ENCODE results near the gene SLC17A8.
A peak's percentile ranks its signal among the peaks of the same experiment; 100 is the strongest.

Gene SLC17A8

GRCh38 chr12:100433701-100434100, 76.8 kb downstream of the SLC17A8 start:
- no peak overlapping the region for H3K4me3 ChIP-seq (ENCODE audit: low read depth, low read length)
- TF ChIP-seq MYC (IDR thresholded peaks at IDR 0.05; ENCODE audit: low read depth, low read length), result no peak
- no peak for TF ChIP-seq POLR2A (IDR thresholded peaks at IDR 0.05; ENCODE audit: extremely low read depth, insufficient read length)
- TF ChIP-seq MAX (IDR thresholded peaks at IDR 0.05; ENCODE audit: low read depth, low read length), result no peak
- no peak for TF ChIP-seq CTCF (IDR thresholded peaks at IDR 0.05; ENCODE audit: low read depth, low read length)
- no peak for DNase-seq (ENCODE audit: low read depth)

GRCh38 chr12:100434177-100434576, 77.3 kb downstream of the SLC17A8 start:
- no peak for DNase-seq (ENCODE audit: low read depth)
- TF ChIP-seq MYC (IDR thresholded peaks at IDR 0.05; ENCODE audit: low read depth, low read length) (no peak), POLR2A (IDR thresholded peaks at IDR 0.05; ENCODE audit: extremely low read depth, insufficient read length) (no peak), CTCF (IDR thresholded peaks at IDR 0.05; ENCODE audit: low read depth, low read length) (no peak), MAX (IDR thresholded peaks at IDR 0.05; ENCODE audit: low read depth, low read length) (no peak)
- no peak overlapping the region for H3K4me3 ChIP-seq (ENCODE audit: low read depth, low read length)

- no peak overlapping the region for H3K4me3 ChIP-seq (ENCODE audit: low read depth, low read length)
- peak; percentile 9 for DNase-seq (ENCODE audit: low read depth)
- TF ChIP-seq CTCF (IDR thresholded peaks at IDR 0.05; ENCODE audit: low read depth, low read length), result no peak
- no peak for TF ChIP-seq POLR2A (IDR thresholded peaks at IDR 0.05; ENCODE audit: extremely low read depth, insufficient read length)
- TF ChIP-seq MAX (IDR thresholded peaks at IDR 0.05; ENCODE audit: low read depth, low read length), result no peak
- no peak for TF ChIP-seq MYC (IDR thresholded peaks at IDR 0.05; ENCODE audit: low read depth, low read length)
These were observed 79.1 kb downstream of the SLC17A8 start for GRCh38 chr12:100435957-100436356.

- no peak for DNase-seq (ENCODE audit: low read depth)
- no peak overlapping the region for H3K4me3 ChIP-seq (ENCODE audit: low read depth, low read length)
- TF ChIP-seq MYC (IDR thresholded peaks at IDR 0.05; ENCODE audit: low read depth, low read length) (no peak), MAX (IDR thresholded peaks at IDR 0.05; ENCODE audit: low read depth, low read length) (no peak), CTCF (IDR thresholded peaks at IDR 0.05; ENCODE audit: low read depth, low read length) (no peak)
These were observed 80.4 kb downstream of the SLC17A8 start for GRCh38 chr12:100437038-100437841.

- TF ChIP-seq MYC (IDR thresholded peaks at IDR 0.05; ENCODE audit: low read depth, low read length) (no peak), CTCF (IDR thresholded peaks at IDR 0.05; ENCODE audit: low read depth, low read length) (no peak), MAX (IDR thresholded peaks at IDR 0.05; ENCODE audit: low read depth, low read length) (no peak), POLR2A (IDR thresholded peaks at IDR 0.05; ENCODE audit: extremely low read depth, insufficient read length) (no peak)
- DNase-seq (ENCODE audit: low read depth), result no peak
- H3K4me3 ChIP-seq (ENCODE audit: low read depth, low read length), result no peak overlapping the region
These were observed 82.9 kb downstream of the SLC17A8 start for GRCh38 chr12:100439797-100440196.

All from NB4 (cell line).